Neural progenitor cell (in vitro differentiated cells): Measurements from ENCODE around the gene NOX3. TPM values are rescaled to one million over a fixed set of nuclear protein-coding genes. Genes with fewer than 3 reads are reported as not detected.

Source experiments
- DNase-seq: peaks from one replicate; pipeline ENCODE4 v3.0.0-alpha.2; 2016; ENCODE audit warnings: low spot score
- H2AFZ ChIP-seq: fragments of 200-600 bp; sonication (generic); replicated peaks from 2 replicates; pipeline ENCODE4 v1.6.1; 2016; ENCODE audit warnings: antibody characterized with exemption
- H3F3A ChIP-seq: fragments of 200-600 bp; sonication (generic); 2 replicates; pipeline ENCODE4 v1.6.1; 2016; ENCODE audit warnings: antibody characterized with exemption, low read depth
- H3K27ac ChIP-seq: fragments of 200-600 bp; sonication (generic); 2 replicates; pipeline ENCODE4 v1.5.1; 2016; ENCODE audit warnings: mild to moderate bottlenecking
- H3K27me3 ChIP-seq: fragments of 200-600 bp; sonication (generic); 2 replicates; pipeline ENCODE4 v1.6.1; 2016; ENCODE audit warnings: mild to moderate bottlenecking, moderate library complexity
- H3K36me3 ChIP-seq: fragments of 200-600 bp; sonication (generic); 2 replicates; pipeline ENCODE4 v1.5.1; 2016
- H3K4me1 ChIP-seq: fragments of 200-600 bp; sonication (generic); 2 replicates; pipeline ENCODE4 v1.6.1; 2016; ENCODE audit warnings: mixed run types
- H3K4me2 ChIP-seq: fragments of 200-600 bp; sonication (generic); 2 replicates; pipeline ENCODE4 v1.6.1; 2016
- H3K4me3 ChIP-seq: fragments of 200-600 bp; sonication (generic); 2 replicates; pipeline ENCODE4 v1.5.1; 2016
- H3K79me2 ChIP-seq: fragments of 200-600 bp; sonication (generic); 2 replicates; pipeline ENCODE4 v1.6.1; 2016; ENCODE audit warnings: low read depth
- H3K9ac ChIP-seq: fragments of 200-600 bp; sonication (generic); 2 replicates; pipeline ENCODE4 v1.6.1; 2016
- H3K9me3 ChIP-seq: fragments of 200-600 bp; sonication (generic); 2 replicates; pipeline ENCODE4 v1.5.1; 2016; ENCODE audit warnings: low read depth
- H4K20me1 ChIP-seq: fragments of 200-600 bp; sonication (generic); 2 replicates; pipeline ENCODE4 v1.6.1; 2016; ENCODE audit warnings: low read depth
- H3K27ac Mint-ChIP-seq: 3 replicates; pipeline ENCODE4 v1.8.0; 2021; ENCODE audit warnings: mixed read lengths
- H3K27me3 Mint-ChIP-seq: 2 replicates; pipeline ENCODE4 v1.8.0; 2022; ENCODE audit warnings: low read depth, mild to moderate bottlenecking, inconsistent platforms, moderate library complexity, mixed read lengths; ENCODE audit not compliant: insufficient read depth
- H3K36me3 Mint-ChIP-seq: 3 replicates; pipeline ENCODE4 v1.8.0; 2021; ENCODE audit warnings: mixed read lengths
- H3K4me1 Mint-ChIP-seq: 3 replicates; pipeline ENCODE4 v1.8.0; 2021; ENCODE audit warnings: mixed read lengths
- H3K4me3 Mint-ChIP-seq: 3 replicates; pipeline ENCODE4 v1.8.0; 2021; ENCODE audit warnings: mild to moderate bottlenecking, moderate library complexity, mixed read lengths
- H3K9me3 Mint-ChIP-seq: 3 replicates; pipeline ENCODE4 v1.8.0; 2020; ENCODE audit warnings: mixed read lengths
- CTCF ChIP-seq: fragments of 200-600 bp; sonication (generic); IDR thresholded peaks from 2 replicates; pipeline ENCODE4 v1.5.1; 2017; ENCODE audit warnings: antibody characterized with exemption, mild to moderate bottlenecking
- EZH2 ChIP-seq: fragments of 200-600 bp; sonication (generic); IDR thresholded peaks from 2 replicates; pipeline ENCODE4 v1.6.1; 2017; ENCODE audit warnings: antibody characterized with exemption, mild to moderate bottlenecking, moderate library complexity
- EZH2phosphoT487 ChIP-seq: fragments of 200-600 bp; sonication (generic); IDR thresholded peaks from 2 replicates; pipeline ENCODE4 v1.6.1; 2017; ENCODE audit warnings: antibody characterized with exemption
- total RNA-seq: library from RNA; depleted of rRNA; stranded (reverse); fragments of >200 nt; gene quantifications from 2 replicates; pipeline ENCODE4 v1.2.3, GENCODE V29; 2015; ENCODE audit warnings: low replicate concordance

Gene NOX3
- total RNA-seq, 1 donor from 2014 or later = not detected

DNA sequence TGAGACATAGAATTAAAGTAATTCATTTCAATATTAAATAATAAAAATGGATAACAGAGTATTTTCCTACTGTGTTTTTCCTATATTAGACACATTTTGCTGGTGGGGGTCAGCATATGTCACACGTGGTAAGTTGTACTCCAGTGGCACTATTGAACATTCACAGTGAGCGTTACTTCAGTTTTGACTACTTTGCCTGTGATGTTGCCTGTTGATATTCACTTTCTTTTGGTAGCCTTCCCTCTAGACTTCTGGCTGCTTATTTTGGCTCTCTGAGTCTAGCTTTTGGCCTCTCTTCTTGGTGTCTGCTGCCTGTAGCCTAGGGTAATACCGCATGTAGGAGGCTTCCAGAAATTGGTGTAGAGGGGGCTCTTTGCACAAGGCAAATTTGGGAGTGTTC lies 76.9 kb downstream of the NOX3 start:
- no peaks in the 10 kb centered on the region for H3K36me3 ChIP-seq
- no peak for DNase-seq
- Mint-ChIP-seq H3K36me3 (no peaks in the 10 kb centered on the region), H3K4me3 (no peak overlapping the region), H3K4me1 (peaks cover 1% of the 10 kb centered on the region), H3K27ac (no peak overlapping the region), H3K27me3 (no peaks in the 10 kb centered on the region), H3K9me3 (no peaks in the 10 kb centered on the region)
- no peaks in the 10 kb centered on the region for H3K4me1 ChIP-seq
- no peaks in the 10 kb centered on the region for H3K79me2 ChIP-seq
- H3K4me3 ChIP-seq = no peak overlapping the region
- no peak overlapping the region for H3K9ac ChIP-seq
- TF ChIP-seq CTCF = no peak
- TF ChIP-seq EZH2phosphoT487 = no peak
- no peak for TF ChIP-seq EZH2
- H2AFZ ChIP-seq = no peak overlapping the region
- H3K4me2 ChIP-seq = no peak overlapping the region
- H3K9me3 ChIP-seq = no peaks in the 10 kb centered on the region
- no peaks in the 10 kb centered on the region for H3K27me3 ChIP-seq
- H4K20me1 ChIP-seq = no peaks in the 10 kb centered on the region
- H3F3A ChIP-seq = no peaks in the 10 kb centered on the region
- no peak overlapping the region for H3K27ac ChIP-seq

- Mint-ChIP-seq H3K9me3 (no peaks in the 10 kb centered on the region), H3K27ac (no peak overlapping the region), H3K36me3 (no peaks in the 10 kb centered on the region), H3K4me1 (no peaks in the 10 kb centered on the region), H3K4me3 (no peak overlapping the region), H3K27me3 (no peaks in the 10 kb centered on the region)
- H3K9me3 ChIP-seq = no peaks in the 10 kb centered on the region
- no peaks in the 10 kb centered on the region for H3K27me3 ChIP-seq
- H4K20me1 ChIP-seq = no peaks in the 10 kb centered on the region
- H3K79me2 ChIP-seq = no peaks in the 10 kb centered on the region
- H2AFZ ChIP-seq = no peak overlapping the region
- no peak overlapping the region for H3K4me2 ChIP-seq
- no peak for DNase-seq
- H3K4me1 ChIP-seq = no peaks in the 10 kb centered on the region
- H3K9ac ChIP-seq = no peak overlapping the region
- no peaks in the 10 kb centered on the region for H3F3A ChIP-seq
- no peak overlapping the region for H3K27ac ChIP-seq
- no peak for TF ChIP-seq EZH2
- TF ChIP-seq EZH2phosphoT487 = no peak
- no peak for TF ChIP-seq CTCF
- H3K4me3 ChIP-seq = no peak overlapping the region
- no peaks in the 10 kb centered on the region for H3K36me3 ChIP-seq
Measured at GRCh38 chr6:155378276-155378675, 77.4 kb downstream of the NOX3 start.

GRCh38 chr6:155377061-155377460 lies 78.6 kb downstream of the NOX3 start:
- no peaks in the 10 kb centered on the region for H3K27me3 Mint-ChIP-seq
- H3K9me3 ChIP-seq = no peaks in the 10 kb centered on the region
- H3K27ac Mint-ChIP-seq = no peak overlapping the region
- DNase-seq = no peak
- no peak overlapping the region for H3K4me2 ChIP-seq
- no peaks in the 10 kb centered on the region for H3K4me1 ChIP-seq
- no peaks in the 10 kb centered on the region for H3K36me3 Mint-ChIP-seq
- no peaks in the 10 kb centered on the region for H3K4me1 Mint-ChIP-seq
- no peak overlapping the region for H3K4me3 Mint-ChIP-seq
- no peak overlapping the region for H3K9ac ChIP-seq
- H3K36me3 ChIP-seq = no peaks in the 10 kb centered on the region
- no peak overlapping the region for H2AFZ ChIP-seq
- H3K79me2 ChIP-seq = no peaks in the 10 kb centered on the region
- no peaks in the 10 kb centered on the region for H4K20me1 ChIP-seq
- no peaks in the 10 kb centered on the region for H3K9me3 Mint-ChIP-seq
- no peak overlapping the region for H3K4me3 ChIP-seq
- no peaks in the 10 kb centered on the region for H3K27me3 ChIP-seq
- H3F3A ChIP-seq = no peaks in the 10 kb centered on the region
- TF ChIP-seq CTCF (no peak), EZH2phosphoT487 (no peak), EZH2 (no peak)
- no peak overlapping the region for H3K27ac ChIP-seq
